Activated CD8-positive, alpha-beta memory T cell treated with anti-CD3 and anti-CD28 coated beads, Interleukin-2, amount 50 U/mL, for 24 hours (primary cell): Measurements from ENCODE around the gene ANKRD66.

Experiments used
- DNase-seq: peaks from one replicate; pipeline ENCODE4 v3.0.0-alpha.2; 2020; ENCODE audit errors: extremely low read depth

Gene ANKRD66

GRCh38 chr6:46790355-46790874 lies 43.7 kb downstream of the ANKRD66 start:
- DNase-seq = no peak

- DNase-seq = no peak
Measured at GRCh38 chr6:46792635-46793034, 45.9 kb downstream of the ANKRD66 start.

GRCh38 chr6:46793138-46793537 lies 46.4 kb downstream of the ANKRD66 start, which contains the start of gene MEP1A:
MEP1A (plus strand) TSS chr6:46793389; CDS start chr6:46793399, 10 bp downstream.
- no peak for DNase-seq

GRCh38 chr6:46794068-46794467 lies 47.3 kb downstream of the ANKRD66 start:
- no peak for DNase-seq

- no peak for DNase-seq
Measured at GRCh38 chr6:46795816-46796215, 49.1 kb downstream of the ANKRD66 start.

GRCh38 chr6:46796848-46797580 lies 50.3 kb downstream of the ANKRD66 start:
- DNase-seq = no peak

- DNase-seq = no peak
Measured at GRCh38 chr6:46799657-46800056, 52.9 kb downstream of the ANKRD66 start.

GRCh38 chr6:46808806-46809205 lies 62.1 kb downstream of the ANKRD66 start:
- no peak for DNase-seq
